ENCODE data around the gene FAF1. TPM values are rescaled to one million over a fixed set of nuclear protein-coding genes. Genes with fewer than 3 reads are reported as not detected.
"Not testable (repeated sequence)": the region's sequence is repeated elsewhere in the genome, so short reads cannot be mapped to it uniquely, and the experiment has no call there.

FAF1 gene
- total RNA-seq, 4 donors from 2014 or later: 72.0 to 107 (median 92.0) TPM

GRCh38 chr1:50955116-50955515 is 5.0 kb downstream of the FAF1 start:
- H3K27me3 ChIP-seq: no peaks in the 10 kb centered on the region
- H3K9me3 ChIP-seq: no peaks in the 10 kb centered on the region
- DNase-seq (no peak), ATAC-seq (no peak)
- H3K4me3 ChIP-seq: no peak overlapping the region
- no peak overlapping the region for H3K27ac ChIP-seq
- TF ChIP-seq CTCF (IDR thresholded peaks at IDR 0.05 in 4 of 5, conservative IDR thresholded peaks at IDR 0.05 in 1 of 5) (no peak), POLR2A (IDR thresholded peaks at IDR 0.05) (no peak)
- intact Hi-C loops (cut with DNase I; ENCODE audit: low total_unique reads): no loop called here
- H3K4me1 ChIP-seq: peaks cover 7 to 21% of the 10 kb centered on the region in 2 donors
- in situ Hi-C loops (cut with MboI; ENCODE audit: low sequenced_read_pairs in 4 of 4): no loop called here
- no peaks in the 10 kb centered on the region for H3K36me3 ChIP-seq

GRCh38 chr1:50952566-50952965 is 7.5 kb downstream of the FAF1 start:
- H3K9me3 ChIP-seq; ATAC-seq; H3K27me3 ChIP-seq; intact Hi-C loops (cut with DNase I; ENCODE audit: low total_unique reads); in situ Hi-C loops (cut with MboI; ENCODE audit: low sequenced_read_pairs in 4 of 4); H3K36me3 ChIP-seq; H3K4me3 ChIP-seq; DNase-seq; H3K27ac ChIP-seq: not testable (repeated sequence)
- H3K4me1 ChIP-seq: peaks cover 6 to 15% of the 10 kb centered on the region in 2 donors

GRCh38 chr1:50950396-50950795 is 9.7 kb downstream of the FAF1 start:
- no peak overlapping the region for H3K4me3 ChIP-seq
- H3K36me3 ChIP-seq: no peaks in the 10 kb centered on the region
- TF ChIP-seq CTCF (IDR thresholded peaks at IDR 0.05 in 4 of 5, conservative IDR thresholded peaks at IDR 0.05 in 1 of 5): no peak
- no peak for TF ChIP-seq POLR2A (IDR thresholded peaks at IDR 0.05)
- H3K4me1 ChIP-seq: peaks cover 6 to 16% of the 10 kb centered on the region in 2 donors
- DNase-seq (no peak), ATAC-seq (no peak)
- no peaks in the 10 kb centered on the region for H3K27me3 ChIP-seq
- intact Hi-C loops (cut with DNase I; ENCODE audit: low total_unique reads) (no loop called here), in situ Hi-C loops (cut with MboI; ENCODE audit: low sequenced_read_pairs in 4 of 4) (no loop called here)
- no peak overlapping the region for H3K27ac ChIP-seq
- no peaks in the 10 kb centered on the region for H3K9me3 ChIP-seq

GRCh38 chr1:50949286-50949982 is 10.6 kb downstream of the FAF1 start:
- Histone ChIP-seq H3K9me3 (no peaks in the 10 kb centered on the region), H3K27ac (no peak overlapping the region), H3K27me3 (no peaks in the 10 kb centered on the region), H3K4me1 (peaks cover 6 to 23% of the 10 kb centered on the region in 2 donors), H3K4me3 (no peak overlapping the region), H3K36me3 (no peaks in the 10 kb centered on the region)
- TF ChIP-seq CTCF (IDR thresholded peaks at IDR 0.05 in 4 of 5, conservative IDR thresholded peaks at IDR 0.05 in 1 of 5): no peak
- TF ChIP-seq POLR2A (IDR thresholded peaks at IDR 0.05): no peak
- in situ Hi-C loops (cut with MboI; ENCODE audit: low sequenced_read_pairs in 4 of 4): loop anchor here in 3 of 4 donors (5.0 to 25.0 kb wide), 4 partner anchors 48 to 238 kb away; no protein-coding TSS in a partner anchor
- intact Hi-C loops (cut with DNase I; ENCODE audit: low total_unique reads): no loop called here
- DNase-seq (no peak), ATAC-seq (no peak)

- Histone ChIP-seq H3K36me3 (no peaks in the 10 kb centered on the region), H3K4me3 (no peak overlapping the region), H3K27me3 (no peaks in the 10 kb centered on the region), H3K27ac (no peak overlapping the region), H3K9me3 (no peaks in the 10 kb centered on the region), H3K4me1 (peaks cover 0 to 29% of the 10 kb centered on the region in 2 donors)
- DNase-seq (no peak), ATAC-seq (no peak)
- intact Hi-C loops (cut with DNase I; ENCODE audit: low total_unique reads): no loop called here
- TF ChIP-seq CTCF (IDR thresholded peaks at IDR 0.05 in 4 of 5, conservative IDR thresholded peaks at IDR 0.05 in 1 of 5): no peak
- in situ Hi-C loops (cut with MboI; ENCODE audit: low sequenced_read_pairs in 4 of 4): loop anchor here in 2 of 4 donors (25.0 kb wide), 3 partner anchors 95 to 245 kb away; no protein-coding TSS in a partner anchor
These were observed 17.7 kb downstream of the FAF1 start for GRCh38 chr1:50942334-50942733.
